HG02588 (cell line): Measurements from ENCODE around the gene IDUA.

Experiments
- ATAC-seq: cut with Tn5 transposase; IDR thresholded peaks from one replicate; pipeline ENCODE4 v1.9.1; 2021; ENCODE audit warnings: mild to moderate bottlenecking, moderate library complexity; ENCODE audit not compliant: unreplicated experiment

IDUA gene

DNA sequence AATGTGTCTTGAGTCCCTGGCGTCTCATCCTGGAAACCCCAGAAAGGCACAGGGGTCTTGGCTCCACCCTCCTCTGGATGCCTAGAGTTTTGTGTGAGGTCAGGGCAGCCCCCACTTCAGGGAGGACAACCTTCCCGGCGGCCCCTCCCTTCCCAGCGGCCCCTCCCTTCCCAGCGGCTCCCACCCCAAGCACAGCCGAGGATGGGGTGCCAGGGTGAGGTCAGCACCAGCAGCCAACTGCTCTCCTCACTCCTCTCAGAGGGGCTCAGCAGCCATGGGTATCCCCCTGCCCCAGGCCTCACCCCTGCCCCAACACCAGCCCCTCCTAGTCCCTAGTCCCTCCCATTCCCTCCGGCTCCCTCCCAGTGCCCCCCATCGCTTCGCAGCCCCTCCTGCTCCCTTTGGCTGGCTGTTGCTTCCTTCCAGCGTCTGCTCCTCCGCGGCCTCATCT, 30.9 kb upstream of the IDUA start:
- no peak for ATAC-seq

DNA sequence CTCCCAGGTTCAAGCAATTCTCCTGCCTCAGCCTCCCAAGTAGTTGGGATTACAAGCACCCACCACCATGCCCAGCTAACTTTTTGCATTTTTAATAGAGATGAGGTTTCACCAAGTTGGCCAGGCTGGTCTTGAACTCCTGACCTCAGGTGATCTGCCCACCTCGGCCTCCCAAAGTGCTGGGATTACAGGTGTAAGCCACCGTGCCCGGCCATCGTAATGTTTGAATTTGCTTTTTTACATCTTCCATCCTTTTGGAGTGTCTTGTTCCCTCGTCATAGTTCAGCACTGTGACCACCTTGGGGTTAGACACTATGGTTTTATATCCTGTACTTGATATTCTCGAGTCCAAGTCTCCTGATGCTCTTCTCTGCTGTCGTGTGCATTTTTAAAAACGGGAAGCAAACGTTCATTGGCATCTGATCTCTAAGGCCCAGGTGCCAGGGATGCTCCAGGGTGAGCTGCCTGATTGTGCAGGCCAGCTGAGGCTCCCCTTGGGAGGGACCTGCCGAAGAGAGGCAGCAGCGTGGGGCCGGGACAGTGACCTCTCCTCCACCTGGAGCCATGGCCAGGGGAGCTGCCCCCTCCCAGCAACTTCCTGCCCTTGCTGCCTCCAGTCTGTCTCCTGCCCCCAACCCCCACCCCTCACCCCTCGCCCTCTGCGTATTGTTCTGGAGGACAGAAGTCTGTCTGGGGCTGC, 30.2 kb upstream of the IDUA start:
- no peak for ATAC-seq

DNA sequence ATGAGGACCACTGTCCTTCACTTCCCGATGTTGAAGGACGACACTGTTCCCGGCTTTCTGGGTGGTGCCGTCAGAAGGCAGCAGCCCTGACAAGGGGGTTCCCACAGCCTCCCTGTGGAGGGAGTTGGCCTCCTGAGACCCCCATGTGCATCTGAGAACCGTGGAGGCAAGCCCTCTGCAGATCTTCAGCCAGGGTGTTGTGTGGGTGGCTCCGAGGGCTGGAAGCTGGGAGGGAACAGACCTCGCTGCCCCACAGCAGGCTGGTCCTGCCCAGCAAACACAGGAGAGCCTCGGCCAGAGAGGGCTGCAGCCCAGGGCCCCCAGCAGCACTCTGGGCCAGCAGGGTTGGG, 29.6 kb upstream of the IDUA start:
- ATAC-seq, result no peak

DNA sequence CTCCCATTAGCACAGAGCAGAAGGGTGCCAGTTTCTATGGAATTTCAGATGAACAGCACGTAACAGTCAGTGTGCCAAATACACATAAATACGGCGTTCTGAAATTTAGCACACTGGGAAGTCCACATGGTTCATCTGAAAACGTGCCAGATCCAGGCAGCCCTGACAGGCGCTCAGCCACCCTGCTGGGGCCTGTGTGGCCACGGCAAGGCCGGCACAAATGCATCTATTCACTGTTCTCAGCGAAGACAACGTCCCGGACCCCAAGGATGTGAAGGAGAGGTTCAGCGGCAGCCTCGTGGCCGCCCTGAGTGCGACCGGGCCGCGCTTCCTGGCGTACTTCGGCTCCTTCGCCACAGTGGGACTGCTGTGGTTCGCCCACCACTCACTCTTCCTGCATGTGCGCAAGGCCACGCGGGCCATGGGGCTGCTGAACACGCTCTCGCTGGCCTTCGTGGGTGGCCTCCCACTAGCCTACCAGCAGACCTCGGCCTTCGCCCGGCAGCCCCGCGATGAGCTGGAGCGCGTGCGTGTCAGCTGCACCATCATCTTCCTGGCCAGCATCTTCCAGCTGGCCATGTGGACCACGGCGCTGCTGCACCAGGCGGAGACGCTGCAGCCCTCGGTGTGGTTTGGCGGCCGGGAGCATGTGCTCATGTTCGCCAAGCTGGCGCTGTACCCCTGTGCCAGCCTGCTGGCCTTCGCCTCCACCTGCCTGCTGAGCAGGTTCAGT, 29.1 kb upstream of the IDUA start:
- no peak for ATAC-seq

DNA sequence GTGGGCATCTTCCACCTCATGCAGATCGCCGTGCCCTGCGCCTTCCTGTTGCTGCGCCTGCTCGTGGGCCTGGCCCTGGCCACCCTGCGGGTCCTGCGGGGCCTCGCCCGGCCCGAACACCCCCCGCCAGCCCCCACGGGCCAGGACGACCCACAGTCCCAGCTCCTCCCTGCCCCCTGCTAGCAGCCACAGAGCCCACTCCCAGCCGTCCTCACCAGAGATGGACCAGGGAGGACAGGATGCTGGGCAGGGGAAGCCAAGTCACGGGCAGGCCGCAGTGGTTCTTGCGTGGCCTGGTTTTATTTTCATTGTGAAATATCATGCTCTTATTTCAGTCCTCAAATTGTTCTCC, 28.6 kb upstream of the IDUA start:
- no peak for ATAC-seq

DNA sequence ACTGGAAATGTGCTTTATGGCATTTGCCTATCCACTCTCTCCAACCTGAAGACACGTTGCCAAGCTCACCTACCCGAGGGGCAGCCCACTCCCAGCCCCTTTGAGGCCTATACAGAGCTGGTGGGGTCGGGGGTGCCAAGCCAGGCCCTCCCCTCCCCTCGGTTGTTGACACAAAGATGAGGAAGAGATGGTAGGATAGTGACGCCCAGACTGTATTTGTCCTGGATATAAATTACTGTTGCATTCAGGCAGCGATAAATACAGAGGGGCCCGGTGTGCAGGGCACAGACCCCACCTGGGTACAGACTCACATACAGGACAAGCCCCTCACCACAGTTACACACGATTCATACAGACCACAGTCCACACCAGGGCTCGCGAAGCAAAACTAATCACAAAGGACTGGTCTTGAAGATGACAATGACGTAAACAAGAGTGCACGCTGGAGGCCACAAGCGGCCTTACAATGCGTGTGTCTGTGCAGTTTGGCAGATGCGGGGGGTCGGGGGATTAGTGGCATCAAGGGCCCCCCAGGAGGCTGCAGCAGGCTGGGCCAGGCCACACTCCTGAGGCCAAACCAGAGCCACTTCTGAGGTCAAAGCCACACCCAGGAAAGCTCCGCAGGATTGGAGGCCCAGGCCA, 28.0 kb upstream of the IDUA start:
- ATAC-seq, result no peak

DNA sequence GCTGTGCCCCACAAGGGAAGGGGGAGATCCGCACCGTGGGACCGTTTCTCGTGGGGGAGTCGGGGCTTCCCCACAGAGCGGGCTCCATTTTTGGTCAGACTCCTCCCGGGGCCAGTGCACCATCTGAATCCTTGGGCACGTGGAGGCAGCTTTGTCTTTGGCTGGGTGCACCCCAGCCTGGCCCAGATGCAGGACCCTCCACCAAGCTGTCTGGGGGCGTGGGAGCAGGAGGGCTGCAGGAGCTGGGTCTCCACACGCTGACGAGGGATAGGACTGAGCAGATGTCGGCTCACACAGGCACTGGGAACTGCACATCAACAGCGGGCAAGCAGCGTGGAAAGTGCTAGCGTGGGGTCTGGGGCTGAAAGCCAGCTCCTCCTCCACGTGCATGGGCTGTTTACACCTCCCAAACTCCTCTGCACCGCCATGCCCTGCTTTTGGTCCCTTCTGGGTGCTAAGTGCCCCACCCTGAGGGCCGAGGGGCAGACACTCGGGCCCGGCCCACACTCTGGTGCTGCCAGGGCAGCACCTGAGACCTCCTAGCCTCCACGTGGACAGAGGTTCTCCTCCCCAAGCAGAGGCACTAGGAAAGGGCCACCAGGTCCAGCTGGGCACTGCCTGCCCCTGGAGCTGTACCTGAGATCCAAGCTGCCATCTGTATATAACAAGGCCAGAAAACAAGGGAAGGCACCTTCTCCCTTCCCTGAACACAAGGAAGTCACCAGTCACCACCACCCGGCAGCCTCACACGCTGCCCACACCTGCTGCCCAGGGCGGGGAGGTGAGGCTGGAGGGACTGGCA, 27.3 kb upstream of the IDUA start:
- ATAC-seq, result no peak

DNA sequence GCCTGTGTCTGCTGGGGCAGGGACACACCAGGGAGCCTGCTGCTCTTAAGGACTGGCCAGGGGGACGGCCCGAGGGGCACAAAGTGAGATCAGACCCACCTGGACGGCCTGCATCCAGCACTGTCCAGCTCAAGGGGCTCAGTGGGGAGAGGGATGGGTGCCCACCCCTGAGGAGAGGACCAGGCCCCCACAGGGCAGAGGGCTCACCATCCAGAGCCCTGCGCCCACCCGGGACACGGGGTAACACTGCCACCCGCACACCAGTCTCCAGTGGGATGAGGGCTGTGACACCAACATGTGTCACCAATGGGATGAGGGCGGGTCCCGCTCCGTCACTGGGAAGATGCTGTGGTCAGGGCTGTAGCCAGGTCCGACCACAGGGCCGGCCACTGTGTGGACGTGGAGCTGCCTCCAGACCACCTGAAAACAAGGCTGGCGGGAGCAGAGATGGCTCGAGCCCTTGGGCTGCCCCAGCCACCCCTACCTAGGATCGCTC, 26.7 kb upstream of the IDUA start:
- no peak for ATAC-seq

DNA sequence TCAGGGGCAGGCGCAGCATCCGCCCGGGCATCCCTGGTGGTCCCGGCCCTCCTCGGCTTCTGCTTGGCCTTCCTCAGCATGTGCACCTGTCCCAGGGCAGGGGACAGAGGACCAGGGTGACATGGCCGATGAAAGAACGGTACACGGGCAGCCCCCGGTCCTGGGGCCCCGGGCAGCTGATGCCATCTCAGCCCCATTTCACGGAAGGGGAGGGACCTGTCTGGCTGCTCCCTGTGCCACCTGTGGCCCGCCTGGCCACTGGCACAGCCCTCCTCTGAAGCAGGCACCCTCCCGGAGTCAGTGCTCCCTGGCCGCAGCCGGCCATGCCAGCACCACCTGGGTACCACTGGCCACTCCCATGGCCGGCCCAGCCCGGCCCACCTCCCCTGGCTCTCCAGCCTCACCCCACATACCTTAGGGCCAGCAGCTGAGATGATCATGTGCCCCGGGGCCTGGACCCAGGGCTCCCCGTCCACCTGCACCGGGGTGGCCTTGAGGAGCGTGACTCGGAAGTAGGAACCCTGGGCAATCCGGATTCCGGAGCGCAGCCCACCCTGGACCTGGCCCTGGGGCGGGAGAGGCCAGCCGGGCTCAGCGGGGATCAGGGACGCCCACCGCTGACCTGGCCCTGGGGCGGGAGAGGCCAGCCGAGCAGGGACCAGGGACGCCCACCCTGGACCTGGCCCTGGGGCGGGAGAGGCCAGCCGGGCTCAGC, 26.1 kb upstream of the IDUA start:
- ATAC-seq, result no peak

DNA sequence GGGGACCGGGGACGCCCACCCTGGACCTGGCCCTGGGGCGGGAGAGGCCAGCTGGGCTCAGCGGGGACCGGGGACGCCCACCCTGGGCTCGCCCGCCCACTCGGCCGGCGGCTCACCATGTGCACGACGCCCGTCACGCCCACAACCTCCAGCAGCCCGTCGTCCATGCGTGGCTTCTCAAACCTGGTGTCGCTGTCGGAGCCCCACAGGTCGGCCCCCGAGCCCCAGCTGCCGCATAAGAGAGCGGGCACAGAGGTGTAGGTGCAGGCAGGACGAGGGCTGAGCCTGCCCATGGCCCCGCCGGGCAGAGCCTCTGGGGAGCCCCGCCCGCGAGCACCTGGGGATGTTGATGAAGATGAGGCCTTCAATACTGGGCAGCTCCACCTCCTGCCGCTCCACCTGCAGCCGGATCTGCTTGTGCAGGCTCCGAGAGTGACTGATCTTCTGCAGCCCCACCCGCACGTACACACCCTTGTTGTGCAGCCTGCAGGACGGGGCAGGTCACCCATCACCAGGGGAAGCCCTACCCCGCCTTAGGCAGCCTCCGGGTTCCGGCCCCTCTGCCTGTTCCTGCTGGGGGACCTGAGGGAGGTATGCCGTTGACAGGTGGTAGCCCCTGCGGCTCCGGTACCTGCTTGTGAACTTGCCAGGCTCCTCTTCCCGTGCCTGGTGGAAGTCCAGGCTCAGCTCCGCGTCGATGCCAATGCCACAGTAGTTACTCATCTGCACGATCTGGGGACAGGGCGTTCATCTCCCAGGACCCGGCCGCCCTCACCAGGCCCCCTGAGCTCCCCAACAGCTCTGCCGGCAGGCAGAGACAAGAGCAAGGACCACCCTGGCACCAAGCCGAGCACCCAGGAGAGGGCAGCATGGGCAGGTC, 25.3 kb upstream of the IDUA start:
- no peak for ATAC-seq

DNA sequence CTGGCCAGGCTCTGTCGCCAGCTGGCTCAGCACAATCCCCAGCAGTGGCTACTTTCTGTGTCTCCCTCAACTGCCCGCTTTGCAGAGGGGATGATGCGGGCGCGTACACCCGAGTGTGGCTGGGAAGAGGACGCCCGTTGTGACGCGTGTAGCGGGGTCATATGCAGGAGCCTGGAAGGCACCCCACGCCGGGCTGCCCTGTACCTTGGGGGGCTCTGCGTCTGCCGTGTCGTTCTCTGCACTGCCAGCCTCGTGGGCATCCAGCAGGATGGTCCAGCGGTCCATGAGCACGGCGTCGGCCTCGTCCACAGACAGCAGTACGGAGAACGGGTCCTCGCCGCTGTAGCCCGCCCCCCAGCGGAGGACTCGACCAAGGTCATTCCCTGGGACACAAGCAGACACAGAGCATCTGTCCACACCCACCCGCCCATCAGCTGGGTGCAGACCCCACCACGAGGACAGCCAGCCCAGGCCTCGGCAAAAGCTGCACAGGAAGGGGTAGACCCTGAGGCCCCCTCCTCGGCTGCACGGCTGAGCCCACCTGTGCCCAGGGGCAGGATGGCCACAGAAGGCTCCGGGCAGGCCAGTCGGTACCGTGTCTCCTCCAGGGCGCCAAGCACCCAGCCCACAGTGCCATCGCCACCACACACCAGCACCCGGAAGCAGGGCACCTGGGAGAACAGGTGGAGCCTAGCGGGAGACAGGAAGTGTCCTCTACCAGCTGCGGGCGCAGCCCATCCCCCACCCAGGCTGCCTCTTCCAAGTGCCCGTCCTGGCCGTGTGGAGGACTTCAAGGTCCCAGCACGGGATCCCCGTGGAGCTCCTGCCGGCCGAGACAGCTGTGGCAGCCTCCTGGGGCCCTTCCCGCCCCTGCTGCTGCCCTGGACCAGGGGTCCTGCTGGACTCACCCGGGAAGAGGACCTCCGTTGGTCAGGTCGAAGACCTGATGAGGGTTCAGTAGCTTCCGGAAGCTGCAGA, 24.3 kb upstream of the IDUA start:
- no peak for ATAC-seq

DNA sequence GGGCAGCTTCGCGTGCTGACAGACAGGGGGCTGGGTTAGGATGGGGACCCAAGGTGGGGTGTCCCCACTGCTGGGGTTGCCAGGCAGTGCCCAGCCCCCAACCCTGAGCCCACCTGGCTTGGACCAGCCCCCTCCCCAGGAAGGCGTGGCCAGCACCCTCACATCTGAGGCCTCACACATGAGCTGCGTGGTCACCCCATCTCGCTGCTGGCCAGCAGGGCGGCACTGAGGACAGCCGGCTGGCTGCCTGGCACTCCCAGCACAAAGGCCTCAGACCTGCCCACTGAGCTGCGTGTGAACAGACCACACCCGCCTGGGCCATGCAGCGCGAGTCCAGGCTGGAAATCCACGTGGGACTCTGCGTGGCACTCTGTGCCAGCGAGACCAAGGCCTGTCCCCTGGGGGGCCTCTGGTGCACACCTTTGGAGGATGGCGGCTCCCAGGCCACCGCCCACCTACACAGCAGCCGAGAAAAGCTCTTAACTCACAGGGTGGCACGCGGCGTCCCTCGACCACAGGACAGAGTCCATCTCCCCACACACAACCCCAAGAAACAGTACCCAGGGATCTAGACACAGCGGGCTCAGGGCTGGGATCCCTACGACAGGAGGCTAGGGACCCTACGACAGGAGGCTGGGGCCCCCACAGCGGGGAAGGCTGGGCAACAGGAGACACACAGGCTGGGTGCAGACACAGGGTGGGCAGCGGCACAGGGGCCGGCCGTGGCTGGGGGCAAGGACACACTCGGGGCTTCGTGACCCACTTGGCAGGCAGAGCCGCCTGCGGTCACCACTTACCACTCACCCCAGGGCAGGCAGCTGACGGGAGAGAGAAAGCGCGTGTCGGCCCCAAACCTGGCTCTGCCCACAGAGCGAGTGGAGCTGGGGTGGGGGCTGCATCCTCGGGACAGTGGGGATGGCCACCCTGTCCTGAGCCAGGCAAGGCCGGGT, 23.3 kb upstream of the IDUA start:
- no peak for ATAC-seq

DNA sequence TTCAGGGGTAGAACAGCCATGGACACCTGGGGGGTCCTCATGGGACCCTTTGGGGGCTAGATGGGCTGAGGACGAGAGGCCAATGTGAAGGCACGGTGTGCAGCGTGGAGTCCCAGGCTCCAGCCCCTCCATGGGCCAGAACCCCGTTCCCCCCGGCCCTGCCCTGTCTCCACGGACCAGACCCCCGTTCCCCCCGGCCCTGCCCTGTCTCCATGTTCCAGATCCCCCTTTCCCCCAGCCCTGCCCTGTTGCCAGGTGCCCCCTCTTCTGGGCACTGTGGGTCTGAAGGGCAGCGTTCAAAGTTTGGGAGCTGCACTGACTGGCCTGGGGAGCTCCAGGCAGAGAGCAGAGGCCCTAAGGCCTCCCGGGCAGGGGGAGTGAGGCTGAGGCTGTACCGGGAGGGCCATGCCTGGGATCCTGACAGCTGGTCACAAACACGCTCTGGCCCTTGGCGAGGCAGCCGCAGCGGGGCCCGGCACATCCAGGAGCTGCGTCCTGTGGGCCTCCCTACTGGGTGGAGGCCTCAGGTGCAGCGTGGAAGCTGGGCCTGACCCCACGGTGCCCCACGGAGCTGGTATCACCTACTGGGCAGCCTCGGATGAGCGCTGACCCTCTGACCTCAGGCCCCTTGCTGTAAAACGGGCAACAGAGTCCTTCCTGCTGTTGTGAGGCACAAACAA, 22.4 kb upstream of the IDUA start:
- ATAC-seq, result no peak

DNA sequence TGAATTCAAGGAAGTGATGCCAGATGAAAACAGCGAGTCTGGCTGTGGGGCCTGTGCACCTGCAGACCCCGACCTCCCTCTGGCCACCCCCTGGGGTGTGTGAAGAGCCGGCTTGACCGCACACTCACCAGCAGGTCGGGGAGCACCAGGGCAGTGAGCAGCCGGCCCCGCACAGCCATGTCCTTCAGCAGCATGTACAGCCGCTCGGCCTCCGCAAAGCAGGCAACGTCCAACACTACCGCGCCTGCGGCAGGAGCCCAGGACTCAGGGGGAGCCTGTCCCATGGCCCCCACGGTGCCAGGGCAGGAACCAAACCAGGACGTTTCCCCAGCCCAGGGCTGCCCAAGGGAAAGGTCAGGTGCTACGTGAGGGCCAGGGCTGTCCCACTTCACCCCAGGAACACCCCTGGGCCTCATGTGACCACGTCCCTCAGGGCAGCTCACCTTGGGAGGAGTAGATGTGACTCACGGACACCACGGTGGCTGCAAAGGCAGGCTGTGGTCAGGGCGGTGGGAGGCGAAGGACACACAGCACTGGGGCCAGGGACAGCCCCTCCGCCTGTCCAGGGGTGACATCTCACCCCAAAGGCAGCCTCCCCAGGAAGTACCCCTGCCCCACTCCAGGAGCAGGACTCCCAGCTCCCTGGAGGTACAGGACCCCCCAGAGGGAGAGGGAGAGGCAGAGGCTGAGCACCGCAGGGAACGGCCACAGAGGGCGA, 21.6 kb upstream of the IDUA start:
- ATAC-seq, result no peak

DNA sequence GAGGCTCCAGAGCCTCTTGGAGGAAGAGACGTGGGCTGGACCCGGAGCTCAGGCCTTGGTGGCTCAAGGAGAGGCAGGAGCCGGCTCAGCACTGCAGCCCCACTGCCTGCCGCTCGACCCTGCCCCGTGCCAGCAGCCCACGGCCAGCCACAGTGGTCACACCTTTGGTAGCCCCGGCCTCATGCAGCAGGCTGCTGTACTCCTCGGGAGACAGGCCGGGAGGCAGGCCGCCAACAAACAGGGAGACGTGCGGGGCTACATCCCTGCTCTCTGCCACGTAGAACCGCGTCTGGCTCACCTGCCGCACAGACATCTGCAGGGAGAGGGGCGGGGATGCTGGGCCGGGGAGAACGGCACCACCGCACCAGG, 21.1 kb upstream of the IDUA start:
- ATAC-seq, result no peak
